Transverse colon (tissue), 4 donors: Measurements from ENCODE around the gene BCKDHA. TPM values are rescaled to one million over a fixed set of nuclear protein-coding genes. Genes with fewer than 3 reads are reported as not detected.

Experiments used
- DNase-seq: peaks from one replicate; pipeline ENCODE4 v3.0.0-alpha.2; 2019
- H3K27ac ChIP-seq, 4 donors: fragments of 200-600 bp; sonication (generic); 2 replicates each; pipeline ENCODE4 v1.5.1; 2016 to 2018; ENCODE audit warnings: inconsistent platforms in 4 of 4
- H3K27me3 ChIP-seq: fragments of 200-600 bp; sonication (generic); 2 replicates; pipeline ENCODE4 v1.5.1; 2017; ENCODE audit warnings: inconsistent platforms
- H3K36me3 ChIP-seq, 4 donors: fragments of 200-600 bp; sonication (generic); 2 replicates each; pipeline ENCODE4 v1.5.1; 2017 to 2019; ENCODE audit warnings: inconsistent platforms in 4 of 4
- H3K4me1 ChIP-seq, 4 donors: fragments of 200-600 bp; sonication (generic); 2 replicates each; pipeline ENCODE4 v1.5.1; 2017 to 2020; ENCODE audit warnings: inconsistent platforms in 4 of 4
- H3K4me3 ChIP-seq, 4 donors: fragments of 200-600 bp; sonication (generic); 1 replicate in 1 of 4; 2 replicates in 3 of 4; pipeline versions ENCODE4 v1.5.1 to v1.6.1; 2017 to 2019; ENCODE audit warnings: inconsistent platforms in 4 of 4
- H3K9me3 ChIP-seq, 2 donors: fragments of 200-600 bp; sonication (generic); 2 replicates each; pipeline ENCODE4 v1.5.1; 2017 to 2019; ENCODE audit warnings: inconsistent platforms in 2 of 2
- EP300 ChIP-seq: sonication (generic); formaldehyde crosslinking; IDR thresholded peaks from one replicate; pipeline ENCODE4 v1.6.1; 2017; ENCODE audit warnings: antibody characterized with exemption, low read depth
- POLR2A ChIP-seq: fragments of 450-650 bp; IDR thresholded peaks from one replicate; pipeline ENCODE4 v1.6.1; 2016; ENCODE audit warnings: antibody characterized with exemption, mild to moderate bottlenecking, moderate library complexity
- POLR2AphosphoS5 ChIP-seq, 3 donors: sonication (generic); formaldehyde crosslinking; IDR thresholded peaks; one replicate each; pipeline ENCODE4 v1.6.1; 2016; ENCODE audit warnings: antibody characterized with exemption in 3 of 3
- WGBS, 2 donors: methylation state at CpG; one replicate each; pipeline ENCODE4 v1.1.5; 2018; ENCODE audit warnings: low coverage in 1 of 2; 5-methylcytosine and 5-hydroxymethylcytosine counted together
- in situ Hi-C, 4 donors: fragments of 200-750 bp; cut with MboI; loops; one replicate each; pipeline versions ENCODE4 v1.15.0 to v1.15.1; 2017; ENCODE audit warnings: low sequenced_read_pairs in 3 of 4, low pct_ligation_motif_present in 1 of 4, low pct_unique_long_range_greater_than_20kb in 1 of 4
- intact Hi-C: fragments of 100-400 bp; cut with DNase I; formaldehyde crosslinking; loops from one replicate; pipeline ENCODE4 v1.15.1; 2023; ENCODE audit warnings: low total_unique reads
- total RNA-seq, 4 donors: library from RNA; depleted of rRNA; stranded (reverse); fragments of >200 nt; gene quantifications; one replicate each; pipeline ENCODE4 v1.1.0, GENCODE V29; 2016
- TF ChIP-seq, protein P1 (sequence below), 5 experiments: fragments of 200-600 bp in 3 of 5; fragments of 450-650 bp in 2 of 5; sonication (generic) in 3 of 5; IDR thresholded peaks; 1 replicate in 2 of 5; 2 replicates in 3 of 5; pipeline ENCODE4 v1.5.1; 2016 to 2017; ENCODE audit warnings: antibody characterized with exemption in 5 of 5, inconsistent platforms in 3 of 5, mild to moderate bottlenecking in 2 of 5, moderate library complexity in 1 of 5

BCKDHA gene
- total RNA-seq, 4 donors from 2014 or later: 12.0 to 29.9 (median 20.9) TPM

DNA sequence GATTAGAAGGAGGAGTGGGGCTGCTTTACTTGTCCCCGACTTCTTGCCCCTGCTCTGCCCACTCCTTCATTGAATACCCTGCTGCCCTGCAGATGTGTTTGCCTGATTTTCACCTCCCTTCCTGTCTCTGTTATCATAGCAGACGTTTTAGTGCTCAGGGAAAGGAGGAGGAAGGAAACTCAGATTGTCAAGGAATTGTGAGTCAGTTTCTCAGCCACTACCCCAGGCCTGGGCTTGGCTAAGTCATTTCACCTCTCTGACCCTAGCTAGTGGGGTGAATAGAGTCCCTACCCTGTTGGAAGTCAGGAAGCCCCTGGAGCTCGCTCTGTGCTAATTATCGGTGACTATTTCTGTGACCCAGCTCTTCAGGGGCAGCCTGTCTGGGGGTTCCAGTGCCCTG, 3.9 kb downstream of the BCKDHA start:
- H3K9me3 ChIP-seq: no peaks in the 10 kb centered on the region

DNA sequence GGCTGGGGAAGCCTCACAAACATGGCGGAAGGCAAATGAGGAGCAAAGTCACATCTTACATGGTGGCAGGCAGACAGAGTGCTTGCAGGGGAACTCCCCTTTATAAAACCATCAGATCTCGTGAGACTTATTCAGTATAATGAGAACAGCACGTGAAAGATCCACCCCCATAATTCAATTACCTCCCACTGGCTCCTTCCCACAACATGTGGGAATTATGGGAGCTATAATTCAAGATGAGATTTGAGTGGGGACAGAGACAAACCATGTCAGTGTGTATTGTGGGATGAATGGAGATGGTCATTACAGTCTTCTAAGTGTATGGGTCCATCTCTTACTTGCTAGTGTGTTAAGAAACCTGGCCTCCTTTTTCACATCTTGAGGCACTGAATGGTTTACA, 4.4 kb downstream of the BCKDHA start:
- Histone ChIP-seq H3K27ac (no peak overlapping the region), H3K27me3 (no peaks in the 10 kb centered on the region), H3K4me3 (no peak overlapping the region), H3K36me3 (no peaks in the 10 kb centered on the region), H3K4me1 (peaks cover 5 to 19% (median 12%) of the 10 kb centered on the region in 4 donors), H3K9me3 (no peaks in the 10 kb centered on the region)
- 61 to 73% methylated on average over 2 to 3 of the region's 3 CpGs for WGBS, 2 donors
- in situ Hi-C loops: no loop called here
- intact Hi-C loops: no loop called here
- no peak for DNase-seq
- TF ChIP-seq EP300: no peak
- TF ChIP-seq POLR2A: no peak
- TF ChIP-seq, protein P1, sequence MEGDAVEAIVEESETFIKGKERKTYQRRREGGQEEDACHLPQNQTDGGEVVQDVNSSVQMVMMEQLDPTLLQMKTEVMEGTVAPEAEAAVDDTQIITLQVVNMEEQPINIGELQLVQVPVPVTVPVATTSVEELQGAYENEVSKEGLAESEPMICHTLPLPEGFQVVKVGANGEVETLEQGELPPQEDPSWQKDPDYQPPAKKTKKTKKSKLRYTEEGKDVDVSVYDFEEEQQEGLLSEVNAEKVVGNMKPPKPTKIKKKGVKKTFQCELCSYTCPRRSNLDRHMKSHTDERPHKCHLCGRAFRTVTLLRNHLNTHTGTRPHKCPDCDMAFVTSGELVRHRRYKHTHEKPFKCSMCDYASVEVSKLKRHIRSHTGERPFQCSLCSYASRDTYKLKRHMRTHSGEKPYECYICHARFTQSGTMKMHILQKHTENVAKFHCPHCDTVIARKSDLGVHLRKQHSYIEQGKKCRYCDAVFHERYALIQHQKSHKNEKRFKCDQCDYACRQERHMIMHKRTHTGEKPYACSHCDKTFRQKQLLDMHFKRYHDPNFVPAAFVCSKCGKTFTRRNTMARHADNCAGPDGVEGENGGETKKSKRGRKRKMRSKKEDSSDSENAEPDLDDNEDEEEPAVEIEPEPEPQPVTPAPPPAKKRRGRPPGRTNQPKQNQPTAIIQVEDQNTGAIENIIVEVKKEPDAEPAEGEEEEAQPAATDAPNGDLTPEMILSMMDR (IDR thresholded peaks at IDR 0.05): no peak
- TF ChIP-seq POLR2AphosphoS5 (IDR thresholded peaks at IDR 0.05): no peak

More for the DNA sequence above, 3.9 kb downstream of the BCKDHA start:
- 74 to 78% methylated on average over 2 to 4 of the region's 4 CpGs for WGBS, 2 donors
- TF ChIP-seq POLR2A: no peak
- TF ChIP-seq POLR2AphosphoS5 (IDR thresholded peaks at IDR 0.05): no peak
- TF ChIP-seq, protein P1 (IDR thresholded peaks at IDR 0.05): no peak
- TF ChIP-seq EP300: no peak
- DNase-seq: no peak
- H3K27me3 ChIP-seq: no peaks in the 10 kb centered on the region
- no peak overlapping the region for H3K4me3 ChIP-seq
- intact Hi-C loops: no loop called here
- no peak overlapping the region for H3K27ac ChIP-seq
- in situ Hi-C loops: no loop called here
- peaks cover 5 to 24% (median 17%) of the 10 kb centered on the region in 4 donors for H3K4me1 ChIP-seq
- no peaks in the 10 kb centered on the region for H3K36me3 ChIP-seq

DNA sequence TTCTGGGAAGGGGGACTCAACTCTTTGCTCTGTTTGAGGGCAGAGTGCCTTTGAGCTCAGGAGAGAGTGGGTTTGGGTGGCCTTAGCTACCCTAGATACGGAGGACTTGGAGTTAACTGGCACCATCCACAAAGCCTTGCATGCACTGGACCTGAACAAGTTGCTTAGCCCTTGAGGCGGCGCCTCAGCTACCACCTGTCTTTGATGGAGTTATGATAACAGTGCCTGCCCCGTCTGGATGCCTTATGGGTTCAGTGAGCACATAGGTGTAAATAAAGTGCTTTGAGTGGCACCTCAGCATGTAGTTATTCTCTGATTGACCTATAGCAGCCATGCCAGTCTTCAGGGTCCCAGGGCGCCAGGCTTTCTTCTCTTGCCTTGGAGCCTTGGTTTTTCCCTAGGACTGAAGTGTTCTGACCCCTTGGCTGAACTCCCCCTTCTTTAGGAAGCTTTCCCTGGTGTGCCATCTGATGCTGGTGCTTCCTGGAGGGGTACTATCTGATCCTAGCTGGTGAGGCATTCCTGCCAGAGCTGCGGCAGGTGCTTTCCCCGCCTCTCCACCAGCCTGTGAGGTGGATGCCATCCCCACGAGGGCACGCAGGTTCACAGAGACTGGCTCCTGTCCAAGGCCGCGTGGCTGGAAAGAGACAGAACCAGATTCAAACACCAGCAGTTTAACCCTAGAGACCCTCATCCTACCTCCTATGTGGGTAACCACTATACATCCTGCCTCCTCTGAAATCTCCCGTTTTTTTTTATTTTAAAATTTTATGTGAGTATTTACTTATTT, 5.8 kb downstream of the BCKDHA start:
- intact Hi-C loops: no loop called here
- no peaks in the 10 kb centered on the region for H3K27me3 ChIP-seq

DNA sequence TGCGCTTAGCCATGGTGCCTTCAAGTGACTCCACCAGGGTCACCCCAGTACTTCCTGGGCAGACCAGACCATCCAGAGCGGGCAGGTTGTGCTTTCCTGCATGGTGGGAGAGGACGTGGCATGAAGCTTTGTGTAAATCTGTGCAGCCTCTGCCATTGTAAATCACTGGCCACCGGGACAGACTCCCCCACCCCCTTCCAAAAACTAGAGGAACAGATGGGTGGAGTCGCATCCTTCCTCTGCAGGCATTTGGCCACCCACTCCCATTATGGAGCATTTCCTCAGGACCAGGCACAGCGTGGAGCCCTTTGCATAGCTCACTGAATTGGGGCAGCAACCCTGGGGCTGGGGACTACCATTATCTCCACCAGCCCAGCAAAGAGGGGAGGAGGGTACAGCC, 8.2 kb downstream of the BCKDHA start:
- H3K9me3 ChIP-seq: no peaks in the 10 kb centered on the region
- no peak for DNase-seq
- in situ Hi-C loops: no loop called here
- peaks cover 0 to 20% (median 10%) of the 10 kb centered on the region in 4 donors for H3K4me1 ChIP-seq
- H3K4me3 ChIP-seq: no peak overlapping the region
- no peak overlapping the region for H3K27ac ChIP-seq
- intact Hi-C loops: no loop called here
- no peaks in the 10 kb centered on the region for H3K27me3 ChIP-seq
- TF ChIP-seq EP300: no peak
- no peak for TF ChIP-seq POLR2A
- no peak for TF ChIP-seq POLR2AphosphoS5 (IDR thresholded peaks at IDR 0.05)
- TF ChIP-seq, protein P1 (IDR thresholded peaks at IDR 0.05): no peak
- no peaks in the 10 kb centered on the region for H3K36me3 ChIP-seq
- WGBS, 2 donors: 80% methylated on average over 1 to 6 of the region's 6 CpGs

More for the DNA sequence above, 5.8 kb downstream of the BCKDHA start:
- DNase-seq: no peak
- in situ Hi-C loops: no loop called here
- WGBS, 2 donors: 65% methylated on average over 12 of the region's 12 CpGs; no CpG with 5 or more reads in 1 of the 2 donors
- no peak for TF ChIP-seq EP300
- TF ChIP-seq POLR2AphosphoS5 (IDR thresholded peaks at IDR 0.05): no peak
- TF ChIP-seq, protein P1 (IDR thresholded peaks at IDR 0.05): no peak
- no peak for TF ChIP-seq POLR2A
- no peaks in the 10 kb centered on the region for H3K9me3 ChIP-seq
- H3K27ac ChIP-seq: no peak overlapping the region
- no peaks in the 10 kb centered on the region for H3K36me3 ChIP-seq
- peaks cover 4 to 15% (median 9%) of the 10 kb centered on the region in 4 donors for H3K4me1 ChIP-seq
- H3K4me3 ChIP-seq: no peak overlapping the region
